ENCODE measurements around the gene CYSRT1.
"Not testable (repeated sequence)": the region's sequence is repeated elsewhere in the genome, so short reads cannot be mapped to it uniquely, and the experiment has no call there.

CYSRT1 gene

DNA sequence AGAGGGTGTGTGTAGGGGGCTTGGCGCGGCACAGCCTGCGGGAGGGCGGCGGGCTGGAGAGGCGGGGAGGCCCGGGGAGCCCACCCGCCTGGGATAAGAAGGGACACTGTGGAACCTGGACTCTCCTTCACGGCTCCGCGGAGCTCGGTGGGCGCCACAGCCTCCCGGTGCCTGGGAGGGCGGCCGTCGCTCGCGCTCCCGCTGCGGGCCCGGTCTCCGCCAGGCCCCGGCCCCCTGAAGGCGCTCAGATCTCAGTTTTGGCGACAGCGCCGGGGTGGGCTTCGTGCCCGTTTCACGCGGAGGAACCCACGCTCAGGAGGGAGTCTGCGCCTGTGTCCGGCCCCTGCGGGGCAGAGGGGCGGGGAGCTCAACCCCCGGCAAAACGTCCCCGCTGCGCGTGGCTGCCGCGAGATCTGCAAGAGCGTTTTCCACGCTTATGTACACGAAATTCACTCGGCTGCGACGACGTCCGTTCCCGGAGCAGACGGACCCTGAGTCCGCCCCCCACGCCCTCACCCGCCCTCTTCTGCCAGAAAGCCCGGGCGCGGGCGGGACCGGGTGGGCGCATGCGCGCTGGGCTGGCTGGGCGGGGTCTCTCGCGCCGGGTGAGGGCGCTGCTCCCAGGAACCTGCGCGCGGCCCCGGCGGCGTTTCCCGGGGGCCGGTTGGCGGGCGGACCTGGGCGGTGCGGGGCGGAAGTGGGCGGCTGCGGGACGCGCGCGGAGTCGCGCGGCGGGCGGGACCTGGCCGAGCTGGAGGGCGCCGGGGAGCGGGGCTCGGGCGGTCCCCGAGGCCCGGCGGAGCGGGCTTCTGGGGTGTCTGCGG lies 29.9 kb downstream of the CYSRT1 start, which contains the start of gene NELFB:
TSS of gene NELFB (plus strand) at position 704 of the 824 bp plus-strand sequence.
- peak; percentile 96 for DNase-seq

DNA sequence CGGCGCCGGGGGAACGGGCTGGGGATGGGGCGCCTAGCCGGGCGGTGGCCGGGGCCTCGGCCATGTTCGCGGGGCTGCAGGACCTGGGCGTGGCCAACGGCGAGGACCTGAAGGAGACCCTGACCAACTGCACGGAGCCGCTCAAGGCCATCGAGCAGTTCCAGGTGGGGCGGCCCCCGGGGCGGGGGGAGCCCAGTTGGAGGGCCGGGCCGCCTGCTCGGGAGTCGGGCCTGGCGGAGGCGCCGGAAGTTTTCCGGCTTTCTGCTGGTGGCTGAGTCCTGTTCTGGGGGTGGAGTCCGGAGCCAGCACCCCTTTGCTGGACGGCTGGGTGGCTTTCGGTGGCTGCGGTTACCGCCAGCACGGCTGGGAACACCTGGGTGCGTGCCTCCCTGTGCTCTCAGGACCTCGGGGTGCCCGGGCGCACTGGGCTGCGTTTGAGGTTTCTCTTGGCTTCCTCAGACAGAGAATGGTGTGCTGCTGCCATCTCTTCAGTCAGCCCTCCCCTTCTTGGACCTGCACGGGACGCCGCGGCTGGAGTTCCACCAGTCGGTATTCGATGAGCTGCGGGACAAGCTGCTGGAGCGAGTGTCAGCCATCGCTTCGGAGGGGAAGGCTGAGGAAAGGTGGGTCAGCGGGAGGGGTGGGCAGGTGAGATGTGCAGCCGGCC lies 30.6 kb downstream of the CYSRT1 start:
- DNase-seq, result no peak

DNA sequence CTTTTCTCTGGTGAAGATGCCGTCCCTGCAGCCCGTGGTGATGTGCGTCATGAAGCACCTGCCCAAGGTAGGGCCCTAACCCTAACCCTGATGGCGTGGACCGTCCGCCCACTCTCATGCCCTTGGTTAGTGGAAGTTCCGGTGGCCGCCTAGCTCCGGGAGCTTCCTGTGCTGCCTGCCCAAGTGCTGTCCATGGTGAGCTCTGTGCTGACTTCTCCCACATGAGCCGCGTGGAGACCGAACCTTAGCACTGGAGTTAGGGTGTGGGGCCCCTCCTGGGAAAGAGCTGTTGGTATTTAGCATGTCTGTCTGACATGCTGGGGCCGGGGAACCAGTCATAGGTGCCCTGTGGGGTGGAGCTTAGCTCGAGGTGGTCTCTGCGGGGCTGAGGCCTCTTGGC lies 31.4 kb downstream of the CYSRT1 start:
- DNase-seq, result no peak

DNA sequence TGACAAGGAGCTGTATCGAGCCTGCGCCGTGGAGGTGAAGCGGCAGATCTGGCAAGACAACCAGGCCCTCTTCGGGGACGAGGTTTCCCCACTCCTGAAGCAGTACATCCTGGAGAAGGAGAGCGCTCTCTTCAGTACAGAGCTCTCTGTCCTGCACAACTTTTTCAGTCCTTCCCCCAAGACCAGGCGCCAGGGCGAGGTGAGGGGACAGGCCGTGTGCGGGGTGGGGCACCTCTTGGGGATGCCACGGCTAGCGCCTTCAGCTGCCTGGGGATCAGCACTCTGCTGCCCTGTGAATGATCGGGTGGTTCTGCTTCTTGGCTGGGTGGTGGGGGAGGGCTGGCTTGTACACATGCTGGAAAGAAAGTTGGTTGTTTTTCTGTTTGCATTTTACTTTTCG lies 31.9 kb downstream of the CYSRT1 start:
- no peak for DNase-seq

DNA sequence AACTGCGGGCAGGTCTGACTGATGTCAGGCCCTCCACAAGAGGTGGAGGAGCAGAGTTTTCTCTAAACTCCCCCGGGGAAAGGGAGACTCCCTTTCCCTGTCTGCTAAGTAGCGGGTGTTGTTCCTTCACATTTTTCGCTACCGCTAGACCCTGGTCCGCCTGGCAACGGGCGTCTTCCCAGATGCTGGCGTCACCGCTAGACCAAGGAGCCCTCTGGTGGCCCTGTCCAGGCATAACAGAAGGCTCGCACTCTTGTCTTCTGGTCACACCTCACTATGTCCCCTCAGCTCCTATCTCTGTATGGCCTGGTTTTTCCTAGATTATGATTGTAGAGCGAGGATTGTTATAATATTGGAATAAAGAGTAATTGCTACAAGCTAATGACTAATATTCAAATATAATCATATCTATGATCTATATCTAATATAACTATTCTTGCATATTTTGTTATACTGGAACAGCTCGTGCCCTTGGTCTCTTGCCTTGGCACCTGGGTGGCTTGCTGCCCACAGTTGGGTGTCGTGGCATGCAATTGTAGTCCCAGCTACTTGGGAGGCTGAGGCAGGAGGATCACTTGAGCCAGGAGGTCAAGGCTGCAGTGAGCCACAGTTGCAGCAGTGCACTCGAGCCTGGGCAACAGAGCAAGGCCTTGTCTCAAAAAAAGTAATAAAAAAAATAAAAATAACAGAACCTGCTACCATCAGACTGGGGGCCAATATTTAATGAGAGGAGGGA lies 37.4 kb downstream of the CYSRT1 start:
- not testable (repeated sequence) for DNase-seq

DNA sequence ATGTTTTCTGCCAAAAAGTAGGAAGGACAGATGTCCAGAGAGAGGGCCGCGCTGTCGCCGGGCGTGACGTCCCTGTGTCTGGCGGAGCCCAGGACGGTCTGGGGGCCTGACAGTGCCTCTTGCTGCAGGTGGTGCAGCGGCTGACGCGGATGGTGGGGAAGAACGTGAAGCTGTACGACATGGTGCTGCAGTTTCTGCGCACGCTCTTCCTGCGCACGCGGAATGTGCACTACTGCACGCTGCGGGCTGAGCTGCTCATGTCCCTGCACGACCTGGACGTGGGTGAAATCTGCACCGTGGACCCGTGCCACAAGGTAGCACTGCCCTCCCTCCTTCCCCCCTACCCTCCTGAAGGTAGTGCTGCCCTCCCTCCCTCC lies 37.9 kb downstream of the CYSRT1 start:
- no peak for DNase-seq

DNA sequence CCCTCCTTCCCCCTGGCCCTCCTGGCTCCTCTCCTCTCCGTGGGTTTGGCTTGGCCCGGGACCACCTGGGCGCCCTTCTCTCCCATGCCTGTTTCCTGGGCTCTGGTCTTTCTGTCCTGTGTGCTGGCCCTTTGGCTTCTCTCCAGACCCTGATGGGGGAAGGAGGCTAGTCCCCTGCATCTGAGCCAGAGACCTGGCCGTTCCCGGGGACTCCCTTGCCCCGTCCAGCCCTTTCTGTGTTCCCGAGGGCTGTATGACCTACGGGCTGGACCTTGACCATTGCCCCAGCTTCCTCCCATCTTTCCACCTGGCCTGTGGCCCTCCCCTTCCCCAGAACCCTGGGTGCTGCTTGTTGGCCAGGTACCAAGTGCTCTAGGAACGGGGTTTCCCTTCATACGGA lies 38.5 kb downstream of the CYSRT1 start:
- no peak for DNase-seq

DNA sequence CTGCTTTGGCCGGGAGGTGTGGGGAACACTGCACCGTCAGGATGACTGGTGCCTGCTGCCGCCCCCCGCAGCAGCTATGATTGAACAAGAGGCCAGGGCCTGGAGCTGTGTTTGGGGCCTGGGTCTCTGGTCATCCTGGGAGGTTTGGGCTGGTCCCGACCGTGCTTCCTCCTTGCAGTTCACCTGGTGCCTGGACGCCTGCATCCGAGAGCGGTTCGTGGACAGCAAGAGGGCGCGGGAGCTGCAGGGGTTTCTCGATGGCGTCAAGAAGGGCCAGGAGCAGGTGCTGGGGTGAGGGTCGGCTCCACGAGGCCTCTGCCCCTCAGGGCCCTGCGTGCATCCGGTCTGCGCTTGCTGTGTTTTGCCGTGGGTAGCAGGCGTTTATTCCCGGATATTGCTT lies 39.1 kb downstream of the CYSRT1 start:
- no peak for DNase-seq

DNA sequence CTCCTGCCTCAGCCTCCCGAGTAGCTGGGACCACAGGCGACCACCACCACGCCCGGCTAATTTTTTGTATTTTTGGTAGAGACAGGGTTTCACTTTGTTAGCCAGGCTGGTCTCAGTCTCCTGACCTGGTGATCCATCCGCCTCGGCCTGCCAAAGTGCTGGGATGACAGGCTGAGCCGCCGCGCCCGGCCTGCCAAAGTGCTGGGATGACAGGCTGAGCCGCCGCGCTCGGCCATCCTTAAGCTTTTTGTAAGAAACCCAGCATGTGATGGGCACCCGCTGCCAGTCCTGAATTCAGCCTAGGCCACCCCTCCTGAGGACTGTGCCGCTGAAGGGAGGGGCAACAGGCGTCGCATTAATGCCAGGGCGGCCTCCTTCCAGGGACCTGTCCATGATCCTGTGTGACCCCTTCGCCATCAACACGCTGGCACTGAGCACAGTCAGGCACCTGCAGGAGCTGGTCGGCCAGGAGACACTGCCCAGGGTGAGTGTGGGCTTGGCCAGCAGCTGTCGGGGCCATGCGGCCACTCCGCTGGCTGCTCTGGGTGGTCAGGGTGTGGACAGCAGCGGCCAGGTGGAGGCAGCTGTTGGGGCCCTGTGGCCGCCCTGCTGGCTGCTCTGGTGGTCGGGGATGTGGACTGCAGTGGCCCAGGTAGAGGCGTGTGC lies 40.7 kb downstream of the CYSRT1 start:
- DNase-seq, result no peak

DNA sequence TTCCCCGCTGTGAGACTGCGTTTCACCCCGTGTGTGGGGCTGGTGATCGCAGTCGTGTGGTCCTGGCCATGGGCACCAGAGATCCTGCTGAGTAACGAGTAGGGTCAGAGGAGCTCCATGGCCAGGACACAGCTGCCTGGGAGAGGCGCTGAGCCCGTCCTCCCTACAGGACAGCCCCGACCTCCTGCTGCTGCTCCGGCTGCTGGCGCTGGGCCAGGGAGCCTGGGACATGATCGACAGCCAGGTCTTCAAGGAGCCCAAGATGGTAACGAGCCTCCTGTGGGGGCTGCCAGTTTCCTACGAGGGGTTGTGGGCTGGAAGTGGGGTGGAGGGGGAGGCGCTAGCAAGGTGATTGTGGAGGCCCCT lies 41.2 kb downstream of the CYSRT1 start:
- DNase-seq, result no peak

DNA sequence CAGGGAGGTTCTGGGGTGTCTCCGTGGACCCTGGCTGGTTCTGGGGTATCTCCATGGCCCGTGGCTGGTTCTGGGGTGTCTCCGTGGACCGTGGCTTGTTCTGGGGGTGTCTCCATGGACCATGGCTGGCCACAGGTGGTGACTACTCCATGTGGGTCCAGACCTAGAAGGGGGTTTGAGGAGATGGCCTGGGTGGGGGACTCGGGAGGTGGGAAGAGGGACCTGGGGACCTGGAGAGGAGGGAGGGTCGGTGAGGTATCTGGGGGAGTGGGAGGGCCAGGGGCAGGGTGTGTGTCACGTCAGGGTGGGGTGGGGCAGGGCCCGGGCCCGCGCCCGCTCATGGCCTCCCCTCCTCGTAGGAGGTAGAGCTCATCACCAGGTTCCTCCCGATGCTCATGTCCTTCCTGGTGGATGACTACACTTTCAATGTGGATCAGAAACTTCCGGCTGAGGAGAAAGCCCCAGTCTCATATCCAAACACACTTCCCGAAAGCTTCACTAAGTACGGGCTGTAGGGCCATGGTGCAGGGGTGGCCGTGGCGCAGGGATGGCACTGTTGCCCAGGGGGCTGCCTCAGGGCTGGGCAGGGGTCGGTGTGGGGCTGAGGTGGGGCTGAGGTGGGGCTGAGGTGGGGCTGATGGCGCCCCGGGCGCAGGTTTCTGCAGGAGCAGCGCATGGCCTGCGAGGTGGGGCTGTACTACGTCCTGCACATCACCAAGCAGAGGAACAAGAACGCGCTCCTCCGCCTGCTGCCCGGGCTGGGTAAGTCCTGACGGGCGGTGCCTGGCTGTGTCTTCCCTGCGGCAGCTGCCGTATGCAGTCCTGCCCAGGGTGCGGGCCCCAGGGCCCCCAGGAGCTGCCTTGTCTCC lies 41.8 kb downstream of the CYSRT1 start:
- DNase-seq, result no peak

DNA sequence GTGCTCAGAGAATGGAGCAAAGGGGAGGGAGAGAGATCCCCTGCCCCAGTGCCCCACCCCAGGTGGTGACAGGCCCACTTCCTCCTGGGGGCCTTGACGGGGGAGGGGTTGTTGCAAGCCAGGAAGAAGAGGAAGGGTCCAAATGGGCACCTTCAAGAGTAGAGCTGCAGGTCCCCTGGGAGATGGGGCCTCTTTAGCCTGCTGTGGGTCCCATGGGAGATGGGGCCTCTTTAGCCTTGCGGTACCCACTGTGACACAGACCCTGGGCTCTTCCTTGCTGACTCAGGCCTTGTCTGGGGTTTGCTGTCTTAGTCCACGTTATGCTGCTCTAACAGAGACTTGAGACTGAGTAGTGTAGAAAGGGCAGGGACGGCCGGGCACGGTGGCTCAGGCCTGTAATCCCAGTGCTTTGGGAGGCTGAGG lies 43.0 kb downstream of the CYSRT1 start:
- no peak for DNase-seq

DNA sequence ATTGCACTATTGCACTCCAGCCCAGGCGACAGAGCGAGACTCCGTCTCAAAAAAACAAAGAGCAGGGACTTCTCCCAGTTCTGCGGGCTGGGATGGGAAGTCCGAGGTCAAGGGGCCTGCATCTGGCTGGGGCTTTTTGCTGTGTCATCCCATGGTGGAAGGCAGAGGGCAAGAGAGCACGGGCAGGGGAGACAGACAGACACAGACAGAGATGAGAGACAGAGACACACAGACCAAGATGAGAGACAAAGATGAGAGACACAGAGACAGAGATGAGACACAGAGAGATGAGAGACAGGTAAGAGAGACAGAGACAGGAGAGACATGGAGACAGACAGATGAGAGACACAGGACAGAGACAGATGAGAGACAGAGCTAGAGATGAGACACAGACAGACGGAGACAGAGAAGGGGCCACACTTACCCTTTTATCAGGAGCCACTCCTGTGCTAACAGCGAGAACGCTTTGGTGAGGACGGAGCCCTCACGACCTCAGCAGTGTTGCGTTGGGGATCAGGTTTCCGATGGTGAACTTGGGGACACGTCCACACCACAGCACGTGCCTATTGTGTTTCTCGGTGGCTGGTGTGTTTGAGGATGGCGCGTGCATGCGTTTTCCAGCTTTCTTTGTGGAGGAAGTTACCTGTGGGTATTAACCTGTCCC lies 43.7 kb downstream of the CYSRT1 start:
- DNase-seq, result no peak

DNA sequence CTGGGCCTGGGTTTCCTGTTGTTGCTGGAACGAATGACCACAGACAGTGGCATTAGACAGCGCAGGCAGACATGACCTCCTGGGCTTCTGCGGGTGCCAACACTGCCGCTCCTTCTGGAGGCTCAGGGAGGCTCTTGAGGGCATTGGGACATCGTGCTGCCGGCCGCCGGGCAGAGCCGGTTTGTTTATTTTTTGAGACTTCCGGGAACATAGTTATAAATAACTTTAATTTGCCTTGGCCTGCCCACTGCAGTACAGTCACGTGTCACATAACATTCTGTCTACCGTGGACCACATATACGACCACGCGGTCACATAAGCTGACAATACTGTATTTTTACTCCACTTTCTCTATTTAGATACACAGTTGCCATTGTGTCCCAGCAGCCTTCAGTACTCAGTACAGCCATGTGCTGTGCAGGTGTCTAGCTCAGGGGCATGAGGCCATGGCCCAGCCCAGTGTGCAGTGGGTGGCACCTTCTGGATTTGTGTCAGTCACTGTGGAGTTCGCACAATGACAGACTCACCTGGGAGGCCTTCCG lies 44.3 kb downstream of the CYSRT1 start:
- no peak for DNase-seq

DNA sequence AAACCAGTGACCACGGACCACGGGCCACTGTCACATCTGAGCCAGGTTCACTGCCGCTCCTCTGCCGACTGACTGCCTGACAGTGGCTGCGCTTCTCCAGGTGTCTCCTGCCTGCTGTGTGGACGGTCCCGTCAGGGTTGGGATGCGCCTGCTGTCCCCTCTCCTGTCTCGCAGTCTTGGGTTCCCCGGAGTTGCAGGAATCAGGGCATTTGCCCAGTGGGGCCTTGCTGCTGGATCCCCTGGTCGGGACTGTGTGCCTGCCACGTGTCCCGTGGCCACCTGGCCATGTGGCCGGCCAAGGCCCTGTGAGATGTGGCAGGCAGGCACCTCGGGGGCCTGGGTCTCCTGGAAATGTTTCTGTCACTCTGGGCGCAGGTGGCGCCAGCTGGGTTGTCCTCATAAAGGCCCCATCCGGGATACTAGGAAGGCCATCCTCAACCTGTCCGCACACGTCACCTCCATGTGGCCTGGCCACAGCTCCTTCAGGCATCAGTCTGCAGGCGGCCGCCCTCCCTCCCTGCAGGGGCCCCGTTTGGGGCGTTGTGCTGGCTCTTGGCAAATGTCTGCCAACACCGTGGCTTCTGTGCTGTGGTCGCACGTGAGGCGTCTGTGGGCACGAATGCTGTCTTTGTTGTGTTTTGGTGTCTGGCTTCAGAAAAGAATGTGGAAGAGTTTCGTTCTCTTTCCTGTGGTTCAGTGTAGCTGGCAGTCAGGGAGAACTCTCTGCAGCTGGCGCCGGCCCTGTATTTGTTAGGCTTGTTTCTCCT lies 46.1 kb downstream of the CYSRT1 start:
- DNase-seq, result peak; percentile 19

DNA sequence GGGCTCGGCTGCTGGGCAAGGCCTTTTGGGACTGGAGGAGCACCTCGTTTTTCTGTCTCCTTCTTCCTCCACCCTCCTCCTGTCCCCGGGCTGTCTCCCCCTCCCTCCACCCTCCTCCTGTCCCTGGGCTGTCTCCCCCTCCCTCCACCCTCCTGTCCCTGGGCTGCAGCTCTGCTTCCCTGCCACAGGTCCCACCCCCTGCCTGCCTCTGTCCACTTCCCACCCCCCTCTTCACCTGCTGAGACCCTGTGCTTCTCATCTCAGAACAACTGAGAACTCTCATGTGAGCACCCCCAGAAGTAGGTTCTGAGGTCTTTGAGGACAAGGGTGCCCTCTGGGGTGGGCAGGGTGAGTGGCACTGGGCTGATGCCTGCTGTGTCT lies 46.7 kb downstream of the CYSRT1 start:
- no peak for DNase-seq

DNA sequence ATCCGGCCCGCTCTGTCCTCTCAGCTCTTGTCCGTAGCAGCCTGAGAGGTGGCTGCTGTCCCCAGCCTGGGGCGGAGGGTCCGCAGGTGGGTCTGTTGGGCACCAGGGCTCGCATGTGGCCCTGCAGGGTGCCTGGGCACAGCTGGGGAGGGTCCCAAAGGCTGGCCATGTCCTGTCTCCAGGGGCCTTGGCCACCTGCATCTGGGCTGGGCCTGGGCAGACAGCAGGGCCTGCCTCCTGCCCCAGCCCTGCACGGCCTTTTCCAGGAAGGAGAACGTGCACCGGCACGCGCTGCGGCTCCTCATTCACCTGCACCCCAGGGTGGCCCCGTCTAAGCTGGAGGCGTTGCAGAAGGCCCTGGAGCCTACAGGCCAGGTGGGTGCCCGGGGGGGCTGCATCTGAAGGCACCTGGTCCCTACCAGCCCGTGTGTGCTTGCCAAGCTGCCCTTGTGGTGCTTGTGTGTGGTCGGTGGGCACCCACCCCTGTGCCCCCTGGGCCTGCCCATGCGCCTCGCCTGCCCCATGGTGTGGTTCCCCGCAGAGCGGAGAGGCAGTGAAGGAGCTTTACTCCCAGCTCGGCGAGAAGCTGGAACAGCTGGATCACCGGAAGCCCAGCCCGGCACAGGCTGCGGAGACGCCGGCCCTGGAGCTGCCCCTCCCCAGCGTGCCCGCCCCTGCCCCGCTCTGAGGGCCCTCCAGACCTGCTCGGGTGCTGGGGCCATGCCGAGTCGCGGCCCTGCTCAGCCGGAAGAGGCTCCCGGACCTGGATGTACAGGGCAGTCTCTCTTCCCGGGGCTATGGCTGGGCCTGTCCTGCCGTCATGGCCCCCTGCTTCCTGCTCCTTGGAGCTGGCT lies 47.5 kb downstream of the CYSRT1 start:
- DNase-seq, result no peak

DNA sequence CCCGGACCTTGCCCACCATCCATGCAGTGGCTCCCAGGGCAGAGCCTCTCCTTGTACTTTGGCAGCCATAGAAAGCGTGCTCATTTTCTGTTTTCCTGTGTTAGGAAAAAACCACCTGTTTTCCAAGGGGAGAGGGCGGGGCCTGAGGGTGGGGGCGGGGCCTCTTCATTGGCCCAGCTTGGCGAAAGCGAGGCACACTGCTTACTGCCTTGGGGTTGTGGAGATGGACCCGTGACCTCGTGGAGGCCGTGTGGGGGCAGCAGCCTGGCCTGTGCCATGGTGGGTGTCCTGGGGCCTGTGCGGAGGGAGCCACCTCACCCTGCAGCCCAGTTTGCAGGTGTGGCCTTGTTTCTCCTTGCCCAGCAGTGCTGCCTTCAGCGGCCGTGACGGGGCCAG lies 48.1 kb downstream of the CYSRT1 start:
- no peak for DNase-seq

DNA sequence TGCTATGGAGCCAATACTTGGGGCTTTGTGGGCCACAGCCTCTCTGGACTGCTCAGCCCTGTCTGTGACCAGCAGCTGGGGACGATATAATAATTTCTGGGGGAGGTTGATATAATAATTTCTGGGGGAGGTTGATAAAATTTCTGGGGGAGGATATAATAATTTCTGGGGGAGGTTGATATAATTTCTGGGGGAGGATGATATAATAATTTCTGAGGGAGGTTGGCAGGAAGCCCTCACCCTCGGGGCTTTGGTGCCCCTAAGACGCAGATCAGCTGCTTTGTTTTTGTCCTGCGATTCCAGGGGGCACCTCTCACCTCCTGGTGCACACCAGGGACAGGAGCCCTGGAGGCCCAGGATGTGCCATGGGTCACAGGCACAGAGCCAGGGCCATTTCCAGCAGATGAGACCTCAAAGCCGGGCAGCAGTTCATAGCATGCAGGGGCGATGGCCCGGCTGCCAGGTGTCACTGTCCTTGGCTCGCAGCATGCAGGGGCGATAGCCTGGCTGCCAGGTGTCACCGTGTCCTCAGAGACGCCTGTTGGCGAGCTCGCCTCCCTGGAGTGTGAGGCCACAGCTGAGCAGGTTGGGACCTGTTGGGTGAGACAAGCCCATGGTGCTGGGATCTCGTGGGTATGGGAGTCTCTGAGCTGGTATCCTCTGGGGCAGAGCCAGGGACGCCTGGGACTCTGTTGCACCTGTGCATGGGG lies 48.8 kb downstream of the CYSRT1 start:
- DNase-seq, result no peak
